Nucleus accumbens (tissue), 56 donors: ENCODE measurements around the gene ZCCHC2.

ENCODE experiments used
- DNase-seq, 56 donors: peaks; one replicate each; lab custom pipeline; 2025; lab: John Stamatoyannopoulos, UW

Gene ZCCHC2

DNA sequence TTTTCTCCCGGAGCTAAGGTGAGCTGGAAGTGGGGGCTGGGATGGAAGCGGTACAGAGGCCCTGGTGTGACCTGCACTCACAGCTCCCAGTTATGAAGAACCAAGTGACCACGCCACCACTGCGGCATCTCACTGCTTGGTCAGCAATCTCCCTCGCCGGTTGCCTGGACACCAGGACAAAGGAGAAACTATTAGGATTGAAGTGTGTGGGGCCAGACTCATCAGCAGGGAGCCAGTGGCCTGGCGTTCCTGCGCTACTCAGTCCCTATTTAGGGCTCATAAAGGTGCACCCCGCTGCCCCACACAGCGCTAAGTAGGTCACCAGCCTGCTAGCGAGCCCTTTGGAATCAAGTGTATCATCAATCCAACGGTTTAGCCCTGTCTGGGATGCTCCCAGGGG lies 82.9 kb downstream of the ZCCHC2 start:
- peak in 2 of 56 donors; percentile 6 to 17 for DNase-seq

DNA sequence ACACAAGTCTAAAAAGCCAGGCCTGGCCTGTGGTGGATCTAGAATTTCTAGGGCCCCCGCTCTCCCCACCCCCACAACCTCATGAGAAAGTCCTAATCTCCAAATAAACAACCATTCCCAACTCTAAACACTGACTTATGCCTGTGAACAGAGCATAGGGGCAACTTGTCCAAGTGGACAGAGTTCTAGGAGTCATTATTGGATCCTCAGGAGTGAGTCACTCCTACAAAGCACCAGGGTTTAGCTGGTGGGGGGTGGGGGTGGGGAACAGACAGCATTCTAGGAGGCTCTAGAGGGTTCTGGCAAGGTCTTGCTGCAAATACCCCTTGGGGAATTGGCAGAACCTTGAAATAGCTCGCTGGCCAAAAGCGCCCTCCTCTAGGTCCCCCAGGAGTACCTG lies 83.3 kb downstream of the ZCCHC2 start:
- no peak for DNase-seq

- DNase-seq = no peak
Measured at GRCh38 chr18:62607302-62607701, 84.5 kb downstream of the ZCCHC2 start.

DNA sequence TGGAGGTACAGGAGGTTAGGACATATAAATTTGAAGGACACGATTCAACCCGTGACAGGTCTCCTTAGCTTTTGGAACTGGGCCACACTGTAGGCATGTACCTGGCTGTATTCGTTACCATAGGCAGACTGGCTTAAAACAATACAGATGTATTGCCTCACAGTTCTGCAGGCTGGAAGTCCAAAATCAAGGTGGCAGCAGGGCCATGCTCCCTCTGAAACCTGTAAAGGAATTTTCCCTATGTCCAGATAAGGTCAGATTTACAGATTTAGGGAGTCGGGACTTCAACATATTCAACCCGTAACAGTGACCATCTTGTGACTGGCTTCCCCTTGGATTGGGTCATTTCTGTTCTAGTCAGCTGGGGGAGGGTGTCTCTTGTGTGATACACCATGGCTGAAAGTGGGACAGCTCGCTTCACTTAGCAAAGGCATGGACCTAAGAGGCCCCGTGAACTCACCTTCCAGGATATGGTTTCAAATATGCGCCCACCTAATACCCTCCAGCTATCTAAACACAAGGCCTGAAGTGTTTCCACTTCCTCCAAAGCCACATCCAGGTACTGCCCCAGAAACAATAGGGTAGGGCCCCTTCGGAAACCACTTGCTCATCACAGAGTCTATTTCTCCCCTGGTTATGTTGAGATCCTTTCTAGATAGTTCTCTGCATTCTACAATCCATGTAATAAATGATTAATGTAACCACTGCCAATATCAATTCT lies 85.0 kb downstream of the ZCCHC2 start:
- no peak for DNase-seq

- no peak for DNase-seq
Measured at GRCh38 chr18:62609764-62610163, 86.9 kb downstream of the ZCCHC2 start.

DNA sequence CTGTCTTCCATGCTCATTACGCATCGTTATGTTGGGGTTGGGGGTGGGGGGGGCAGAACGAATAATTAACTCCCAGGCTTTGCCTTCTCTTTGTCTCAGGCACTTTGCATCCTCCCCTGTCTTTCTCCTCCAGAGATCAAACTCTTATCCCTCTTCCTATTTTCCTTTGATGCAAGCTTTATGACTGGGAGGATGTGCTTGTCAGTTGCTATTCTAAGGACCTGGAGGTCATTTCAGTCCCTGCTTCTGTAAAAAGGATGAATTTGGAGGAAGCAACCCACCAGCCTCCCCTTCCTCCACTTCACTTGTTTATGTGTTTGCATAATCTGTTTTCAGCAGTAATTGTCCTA lies 87.5 kb downstream of the ZCCHC2 start:
- peak in 2 of 56 donors; percentile 9 to 18 for DNase-seq

- peak in 14 of 56 donors; percentile 7 to 49 (median 25) for DNase-seq
Measured at GRCh38 chr18:62610701-62611411, 88.0 kb downstream of the ZCCHC2 start.

DNA sequence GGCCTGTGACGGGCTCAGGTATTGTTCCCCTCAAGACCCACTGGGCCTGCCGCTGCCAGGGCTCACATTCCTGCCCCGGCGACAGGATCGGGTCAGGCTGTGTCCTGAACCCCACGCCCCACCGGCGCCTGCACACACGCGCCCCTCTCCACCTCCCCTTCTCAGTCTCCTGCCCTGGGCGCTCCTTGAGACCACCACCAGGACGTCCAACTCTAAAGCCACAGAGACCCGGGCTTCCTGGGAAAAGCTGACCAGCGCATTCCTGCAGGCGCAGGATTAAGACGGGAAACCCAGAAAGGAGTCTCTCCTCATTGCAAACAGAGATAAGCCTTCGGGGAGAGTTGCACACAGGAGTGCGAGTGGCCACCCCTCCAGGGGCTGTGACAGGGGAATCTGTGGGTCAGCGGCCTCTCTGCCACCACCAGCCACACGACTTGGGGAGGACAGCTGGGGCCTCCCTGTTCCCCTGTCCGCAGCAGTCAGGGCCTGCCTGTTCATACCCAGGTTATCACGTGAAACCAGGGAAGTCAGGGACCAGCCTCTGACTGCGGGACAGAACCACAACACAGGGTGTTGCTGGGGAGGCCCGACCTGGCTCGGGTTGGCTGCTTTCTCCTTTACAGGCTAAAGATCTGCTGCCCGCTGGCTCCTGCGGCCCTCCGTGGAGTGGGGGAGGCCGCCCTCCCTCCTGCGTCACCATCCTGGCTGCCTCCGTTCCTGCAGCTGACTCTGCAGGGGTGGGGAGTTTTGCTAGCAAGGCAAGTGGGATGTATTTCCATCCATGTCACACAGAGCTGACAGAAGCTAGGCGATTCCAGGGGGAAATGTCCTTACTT lies 88.8 kb downstream of the ZCCHC2 start:
- DNase-seq = peak in 34 of 56 donors; percentile 9 to 70 (median 42)

- peak in 7 of 56 donors; percentile 18 to 70 (median 62) for DNase-seq
Measured at GRCh38 chr18:62612289-62612645, 89.4 kb downstream of the ZCCHC2 start.

DNA sequence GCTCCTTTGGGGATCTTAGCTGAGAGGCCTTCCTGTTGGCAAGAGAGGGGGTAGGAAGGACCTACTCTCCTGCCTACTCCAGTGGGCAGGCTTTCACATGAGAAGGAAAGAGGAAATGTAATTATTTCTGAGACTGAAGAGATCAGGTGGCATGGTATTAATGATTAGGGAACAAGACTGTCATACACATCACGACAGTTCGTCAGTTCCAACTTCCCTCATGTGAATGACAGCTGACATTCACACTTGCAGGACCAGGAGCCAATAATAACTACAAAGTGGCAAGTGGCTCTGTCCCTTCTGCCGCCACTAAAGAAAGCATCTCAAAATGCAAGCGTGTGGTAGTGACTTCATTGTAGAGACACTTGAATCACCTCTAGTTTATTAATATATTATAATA lies 90.0 kb downstream of the ZCCHC2 start:
- DNase-seq = no peak

DNA sequence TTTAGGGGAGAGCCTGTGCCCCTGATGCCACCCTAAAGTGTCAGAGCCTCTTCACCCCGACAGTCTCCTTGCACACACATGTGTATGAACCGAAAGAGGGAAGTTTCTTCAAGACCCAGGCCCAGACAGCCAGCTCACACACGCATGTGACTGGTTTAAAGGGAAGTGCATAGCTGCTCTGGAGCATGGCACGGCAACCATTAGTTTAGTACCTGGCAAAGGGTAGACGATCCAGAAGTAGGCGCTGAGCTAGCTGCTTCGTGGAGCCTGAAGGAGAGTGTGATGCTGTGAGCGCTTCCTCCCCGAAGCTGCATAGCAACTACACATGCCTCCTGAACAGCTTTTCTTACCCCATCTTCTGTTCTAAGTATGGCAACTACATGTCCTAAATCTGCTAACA lies 91.7 kb downstream of the ZCCHC2 start:
- peak in 8 of 56 donors; percentile 5 to 33 (median 14) for DNase-seq

DNA sequence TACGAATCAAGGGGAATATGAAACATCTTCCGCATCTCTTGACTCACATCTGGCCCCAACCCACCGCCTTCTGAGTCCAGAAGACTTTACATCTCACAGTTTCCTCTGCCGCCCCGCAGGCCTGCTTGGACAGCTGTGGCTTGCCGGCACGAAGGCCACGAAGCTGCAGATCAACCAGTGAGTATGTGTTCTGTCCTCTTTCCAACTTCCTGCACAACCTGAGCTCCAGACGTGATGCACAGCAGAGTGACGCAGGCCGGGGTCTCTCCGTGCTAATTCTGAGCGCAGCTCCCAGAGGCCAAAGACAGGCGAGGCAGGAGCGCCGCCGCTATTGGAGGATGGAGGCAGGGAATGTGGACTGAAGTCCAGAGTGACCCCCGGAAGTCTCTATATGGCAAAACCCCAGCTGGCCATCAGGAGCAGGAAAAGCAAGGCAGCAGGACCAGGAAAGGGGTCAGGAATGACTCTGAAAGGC lies 93.5 kb downstream of the ZCCHC2 start:
- DNase-seq = no peak

DNA sequence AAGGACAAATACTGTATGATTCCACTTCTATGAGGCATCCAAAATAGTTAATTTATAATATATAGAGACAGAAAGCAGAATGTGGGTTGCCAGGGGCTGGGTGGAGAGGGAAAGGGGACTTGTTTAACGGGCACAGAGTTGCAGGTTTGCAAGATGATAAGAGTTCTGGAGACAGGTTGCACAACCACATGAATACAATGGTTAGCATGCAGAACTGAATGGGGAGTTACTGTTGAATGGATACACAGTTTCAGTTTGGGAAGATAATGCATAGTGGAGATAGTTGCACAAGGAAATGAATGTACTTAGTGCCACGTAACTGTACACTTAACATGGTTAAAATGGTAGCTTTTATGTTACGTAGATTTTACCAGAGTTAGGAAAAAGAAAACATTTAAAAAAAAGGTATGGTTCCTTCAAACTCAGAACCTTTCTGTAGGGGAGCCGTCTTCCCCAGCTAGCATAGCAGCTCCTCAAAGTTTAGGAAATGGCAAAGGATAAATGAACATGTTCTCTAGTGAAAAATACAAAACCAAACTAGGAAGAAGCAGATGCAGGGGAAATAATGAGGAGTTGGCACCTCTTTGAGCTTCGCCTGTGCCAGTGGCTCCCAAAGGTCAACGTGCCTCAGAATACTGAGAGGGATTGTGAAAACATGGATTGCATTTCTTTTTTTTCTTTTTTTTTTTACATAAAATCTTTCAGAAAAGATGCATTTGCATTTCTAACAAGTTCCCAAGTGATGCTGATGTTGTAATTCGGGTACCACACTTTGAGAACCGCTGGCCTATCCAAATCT lies 95.2 kb downstream of the ZCCHC2 start:
- no peak for DNase-seq

DNA sequence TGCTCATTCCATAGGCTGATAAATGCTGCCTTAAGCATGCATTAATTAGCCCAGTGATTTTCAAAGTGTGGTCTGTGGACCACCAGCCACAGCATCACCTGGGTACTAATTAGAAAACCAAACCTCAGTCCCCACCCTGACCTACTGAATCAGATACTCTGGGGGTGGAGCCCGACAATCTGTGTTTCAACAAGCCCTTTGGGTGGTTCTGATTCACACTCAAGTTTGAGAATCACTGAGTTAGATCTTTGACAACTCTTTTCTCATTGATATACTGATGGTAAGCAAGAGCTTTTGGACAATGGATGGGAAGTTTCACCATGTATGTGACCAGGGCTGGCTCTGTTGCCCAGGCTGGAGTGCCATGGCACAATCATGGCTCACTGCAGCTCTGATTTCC lies 95.9 kb downstream of the ZCCHC2 start:
- no peak for DNase-seq

DNA sequence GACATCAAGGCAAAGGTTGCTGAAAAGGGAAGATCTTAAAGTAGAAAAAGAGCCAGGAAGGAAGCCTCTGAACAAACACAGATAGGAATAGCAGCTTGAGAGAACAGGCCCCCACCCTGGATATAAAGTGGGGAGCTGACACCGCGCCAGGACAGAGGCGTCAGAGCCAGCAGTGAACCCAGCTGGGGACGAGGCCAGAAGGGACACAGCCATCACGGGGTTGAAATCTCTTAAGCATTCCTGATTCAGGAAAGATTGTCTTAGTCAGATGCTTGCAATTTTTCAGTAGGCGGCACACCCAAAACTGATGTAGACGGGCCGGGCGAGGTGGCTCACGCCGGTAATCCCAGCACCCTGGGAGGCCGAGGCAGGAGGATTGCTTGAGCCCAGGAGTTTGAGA lies 98.7 kb downstream of the ZCCHC2 start:
- peak in 2 of 56 donors; percentile 6 to 12 for DNase-seq

DNA sequence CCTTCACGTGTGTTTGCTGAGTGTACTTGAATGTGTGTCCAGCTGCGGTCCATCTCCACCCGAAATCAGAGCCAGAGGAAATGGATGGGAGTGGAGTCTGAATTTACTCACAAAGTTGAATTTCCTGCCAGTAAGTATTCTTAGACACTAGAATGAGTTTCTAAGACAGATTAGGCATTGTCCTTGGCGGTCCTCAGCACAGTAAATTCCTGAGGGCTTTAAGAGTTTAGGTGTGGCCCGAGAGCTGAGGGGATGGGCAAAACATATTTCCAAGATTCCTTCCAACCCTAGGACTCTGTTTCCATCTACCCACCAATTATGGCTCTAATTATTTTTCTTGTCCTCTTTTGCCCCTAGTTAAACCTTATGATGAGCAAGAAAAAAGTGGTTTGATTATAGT lies 102.2 kb downstream of the ZCCHC2 start:
- DNase-seq = no peak
